GM12865 (cell line): Measurements from ENCODE around the gene GEMIN5.
A peak's percentile ranks its signal among the peaks of the same experiment; 100 is the strongest.
"Not testable (repeated sequence)": the region's sequence is repeated elsewhere in the genome, so short reads cannot be mapped to it uniquely, and the experiment has no call there.

ENCODE experiments used
- DNase-seq: peaks from one replicate; pipeline ENCODE4 v3.0.0; 2010; ENCODE audit warnings: low read depth
- H3K4me3 ChIP-seq: 2 replicates; pipeline ENCODE4 v1.5.1; 2011; ENCODE audit warnings: mild to moderate bottlenecking, low read depth, low read length, control low read depth
- CTCF ChIP-seq: IDR thresholded peaks from 2 replicates; pipeline ENCODE4 v1.5.1; 2011; ENCODE audit warnings: low read length, control low read depth, low read depth, inconsistent platforms; ENCODE audit not compliant: insufficient read depth; ENCODE audit errors: missing control alignments

The GEMIN5 gene

GRCh38 chr5:154937718-154938466 is at the start of gene GEMIN5:
GEMIN5 (minus strand) TSS chr5:154938211; CDS start chr5:154938133, 78 bp downstream.
- peak within 1 kb of the TSS; percentile 93 for H3K4me3 ChIP-seq
- no peak for TF ChIP-seq CTCF
- peak; percentile 93 for DNase-seq

- no peak for DNase-seq
- H3K4me3 ChIP-seq: no peak overlapping the region
- TF ChIP-seq CTCF: no peak
These were observed 48.1 kb upstream of the GEMIN5 start for GRCh38 chr5:154986151-154986550.

- no peak for DNase-seq
- no peak for TF ChIP-seq CTCF
- no peak overlapping the region for H3K4me3 ChIP-seq
These were observed 47.0 kb upstream of the GEMIN5 start for GRCh38 chr5:154984946-154985516.

GRCh38 chr5:154978294-154978693 is 40.3 kb upstream of the GEMIN5 start:
- not testable (repeated sequence) for H3K4me3 ChIP-seq, DNase-seq

GRCh38 chr5:154977409-154977808 is 39.4 kb upstream of the GEMIN5 start:
- no peak for TF ChIP-seq CTCF
- H3K4me3 ChIP-seq: no peak overlapping the region
- DNase-seq: peak; percentile 10

GRCh38 chr5:154976082-154976481 is 38.1 kb upstream of the GEMIN5 start:
- DNase-seq, H3K4me3 ChIP-seq: not testable (repeated sequence)

- H3K4me3 ChIP-seq: no peak overlapping the region
- peak; percentile 46 for TF ChIP-seq CTCF
- peak; percentile 30 for DNase-seq
These were observed 34.6 kb upstream of the GEMIN5 start for GRCh38 chr5:154972476-154973080.
